Caco-2 (cell line): ENCODE measurements around the gene MID2. TPM values are rescaled to one million over a fixed set of nuclear protein-coding genes. Genes with fewer than 3 reads are reported as not detected.

Experiments used
- BruUV-seq: library from RNA; stranded (reverse); fragments of 400-500 nt; replicated peaks from 2 replicates; lab custom pipeline; 2021; lab: Mats Ljungman, UMichigan
- CTCF ChIA-PET: fragments of 300-600 bp; sonication (Branson Sonifier 250); formaldehyde crosslinking; loops from one replicate; lab custom pipeline; 2022; ENCODE audit warnings: antibody characterized with exemption; lab: Charles Lee
- POLR2A ChIA-PET: fragments of 300-600 bp; sonication (Branson Sonifier 250); formaldehyde crosslinking; loops from one replicate; lab custom pipeline; 2022; ENCODE audit warnings: antibody characterized with exemption; lab: Charles Lee
- DNase-seq, 2 experiments: peaks; one replicate each; pipeline versions ENCODE4 v3.0.0 to v3.0.0-alpha.2; 2020 to 2022
- H3K27me3 ChIP-seq: replicated peaks from 2 replicates; pipeline ENCODE4 v1.6.0; 2011; ENCODE audit warnings: low read length; ENCODE audit not compliant: control insufficient read depth, insufficient read depth
- H3K36me3 ChIP-seq: 2 replicates; pipeline ENCODE4 v1.5.1; 2011; ENCODE audit warnings: low read length; ENCODE audit not compliant: control insufficient read depth, insufficient read depth
- H3K4me1 ChIP-seq: fragments of 250-450 bp; sonication (Bioruptor Pico); 2 replicates; pipeline ENCODE4 v1.5.1; 2020; ENCODE audit warnings: mild to moderate bottlenecking
- H3K4me3 ChIP-seq: 2 replicates; pipeline ENCODE4 v1.5.1; 2011; ENCODE audit warnings: low read depth, mild to moderate bottlenecking, control low read depth, low read length
- H3K9me3 ChIP-seq: fragments of 250-450 bp; sonication (Bioruptor Pico); 2 replicates; pipeline ENCODE4 v1.5.1; 2020; ENCODE audit warnings: mild to moderate bottlenecking, moderate library complexity
- H3K27ac Mint-ChIP-seq: one replicate; pipeline ENCODE4 v1.8.0; 2022; ENCODE audit warnings: mixed read lengths; ENCODE audit not compliant: unreplicated experiment
- H3K27me3 Mint-ChIP-seq: one replicate; pipeline ENCODE4 v1.8.0; 2022; ENCODE audit warnings: mixed read lengths; ENCODE audit not compliant: insufficient read depth, unreplicated experiment
- H3K36me3 Mint-ChIP-seq: one replicate; pipeline ENCODE4 v1.8.0; 2022; ENCODE audit warnings: mild to moderate bottlenecking, mixed read lengths; ENCODE audit not compliant: insufficient read depth, unreplicated experiment
- H3K4me1 Mint-ChIP-seq: one replicate; pipeline ENCODE4 v1.8.0; 2022; ENCODE audit warnings: low read depth, mixed read lengths; ENCODE audit not compliant: unreplicated experiment
- H3K4me3 Mint-ChIP-seq: one replicate; pipeline ENCODE4 v1.8.0; 2022; ENCODE audit warnings: mild to moderate bottlenecking, moderate library complexity, mixed read lengths; ENCODE audit not compliant: unreplicated experiment
- H3K9me3 Mint-ChIP-seq: one replicate; pipeline ENCODE4 v1.8.0; 2022; ENCODE audit warnings: mixed read lengths; ENCODE audit not compliant: unreplicated experiment
- CTCF ChIP-seq, 2 experiments: fragments of 200-600 bp in 1 of 2; IDR thresholded peaks; 1 replicate in 1 of 2; 2 replicates in 1 of 2; pipeline versions ENCODE4 v1.5.1 to v1.8.0; 2011 to 2022; ENCODE audit warnings: antibody characterized with exemption in 1 of 2, control low read depth in 1 of 2, inconsistent platforms in 1 of 2, low read depth in 1 of 2, low read length in 1 of 2, mild to moderate bottlenecking in 1 of 2, moderate library complexity in 1 of 2; ENCODE audit not compliant: insufficient read depth in 1 of 2, severe bottlenecking in 1 of 2, unreplicated experiment in 1 of 2
- intact Hi-C: fragments of 100-400 bp; cut with micrococcal nuclease; formaldehyde crosslinking; loops from one replicate; pipeline ENCODE4 v1.10.0; 2022; ENCODE audit not compliant: unreplicated experiment
- total RNA-seq: library from RNA; stranded (reverse); gene quantifications from 2 replicates; pipeline ENCODE4 v1.2.3, GENCODE V29; 2022

Gene MID2
- total RNA-seq, 1 experiment from 2014 or later: 1.9 TPM

- no TSS peak for BruUV-seq
- H3K27ac Mint-ChIP-seq: no peak overlapping the region
- H3K27me3 Mint-ChIP-seq: peaks cover 11% of the 10 kb centered on the region
- H3K4me1 ChIP-seq: no peaks in the 10 kb centered on the region
- peaks cover 9% of the 10 kb centered on the region for H3K9me3 Mint-ChIP-seq
- no peak for TF ChIP-seq CTCF (IDR thresholded peaks at IDR 0.05; ENCODE audit: insufficient read depth in 1 of 2, low read depth in 1 of 2, low read length in 1 of 2, severe bottlenecking in 1 of 2, unreplicated experiment in 1 of 2)
- POLR2A ChIA-PET: no interaction called here
- no peak overlapping the region for H3K4me3 ChIP-seq
- H3K4me1 Mint-ChIP-seq: peaks cover 6% of the 10 kb centered on the region
- no peaks in the 10 kb centered on the region for H3K27me3 ChIP-seq
- no peaks in the 10 kb centered on the region for H3K36me3 ChIP-seq
- CTCF ChIA-PET: no interaction called here
- no peak for DNase-seq
- intact Hi-C loops: no loop called here
- H3K4me3 Mint-ChIP-seq: no peak overlapping the region
- H3K9me3 ChIP-seq: no peaks in the 10 kb centered on the region
- H3K36me3 Mint-ChIP-seq: no peaks in the 10 kb centered on the region
These were observed 2.6 kb upstream of the MID2 start for GRCh38 chrX:107823042-107823441.

DNA sequence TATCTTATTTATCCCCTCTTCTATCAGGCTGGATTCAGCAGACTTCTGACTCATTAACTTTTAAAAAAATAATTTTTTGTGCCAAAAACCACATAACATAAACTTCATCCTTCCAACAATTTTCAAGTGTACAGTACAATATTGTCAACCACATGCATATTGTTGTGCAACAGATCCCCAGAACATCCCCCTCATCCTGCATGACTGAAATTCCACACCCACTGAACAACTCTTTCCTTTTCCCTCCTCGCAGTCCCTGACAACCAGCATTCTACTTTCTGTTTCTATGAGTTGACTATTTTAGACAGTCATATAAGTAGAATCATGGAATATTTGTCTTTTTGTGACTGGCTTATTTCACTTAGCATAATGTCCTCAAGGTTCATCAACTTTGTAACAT, 2.2 kb upstream of the MID2 start:
- intact Hi-C loops: no loop called here
- no peaks in the 10 kb centered on the region for H3K4me1 ChIP-seq
- no peak overlapping the region for H3K4me3 ChIP-seq
- DNase-seq: no peak
- no peaks in the 10 kb centered on the region for H3K27me3 ChIP-seq
- no peaks in the 10 kb centered on the region for H3K36me3 ChIP-seq
- TF ChIP-seq CTCF (IDR thresholded peaks at IDR 0.05; ENCODE audit: insufficient read depth in 1 of 2, low read depth in 1 of 2, low read length in 1 of 2, severe bottlenecking in 1 of 2, unreplicated experiment in 1 of 2): no peak
- no peaks in the 10 kb centered on the region for H3K9me3 ChIP-seq
- Mint-ChIP-seq H3K27me3 (peaks cover 12% of the 10 kb centered on the region), H3K9me3 (peaks cover 9% of the 10 kb centered on the region), H3K4me1 (peaks cover 6% of the 10 kb centered on the region), H3K4me3 (no peak overlapping the region), H3K36me3 (no peaks in the 10 kb centered on the region), H3K27ac (no peak overlapping the region)
- CTCF ChIA-PET: no interaction called here
- POLR2A ChIA-PET: no interaction called here
- no TSS peak for BruUV-seq

DNA sequence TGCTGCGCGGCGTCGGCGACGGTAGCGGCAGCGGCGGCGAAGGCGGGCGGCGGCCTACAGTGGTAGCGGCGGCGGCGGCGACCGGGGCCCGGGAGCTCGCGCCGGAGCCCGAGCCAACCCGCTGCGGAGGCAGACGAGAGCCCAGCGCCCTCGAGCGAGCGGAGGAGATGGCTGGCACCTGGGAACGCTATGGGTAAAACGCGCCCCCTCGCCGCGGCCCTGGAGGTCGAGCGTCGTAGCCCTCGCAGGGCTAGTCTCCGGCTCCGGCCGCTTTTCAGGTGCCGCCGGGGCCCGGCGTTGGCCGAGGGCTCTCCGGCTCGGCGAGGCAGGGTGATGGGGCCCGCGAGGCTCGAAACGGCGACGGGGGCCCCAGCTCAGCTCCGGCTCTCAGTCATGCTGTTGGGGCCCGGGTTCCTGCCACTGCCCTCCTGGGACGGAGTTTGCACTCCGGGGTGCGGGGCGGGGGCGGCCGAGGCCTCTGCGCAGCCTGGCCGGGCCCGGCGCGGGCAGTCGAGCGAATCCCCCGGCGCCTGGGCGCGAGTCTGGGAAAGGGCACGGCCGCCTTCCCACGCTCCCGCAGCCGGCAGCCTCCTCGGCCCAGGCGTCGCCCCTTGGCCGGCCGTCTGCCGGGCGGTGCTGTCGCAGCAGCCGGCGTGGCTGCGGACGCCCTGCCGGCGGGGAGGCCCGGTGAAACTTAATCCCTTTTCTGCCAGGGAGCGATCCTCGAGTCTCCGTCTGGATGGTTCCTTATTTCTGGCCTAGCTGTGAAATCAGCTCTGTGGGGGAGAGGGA, 768 bp downstream of the MID2 start:
- intact Hi-C loops: no loop called here
- H3K4me1 Mint-ChIP-seq: peaks cover 6% of the 10 kb centered on the region
- peak in 1 of 2 experiments; percentile 34 for DNase-seq

More for the DNA sequence above, 768 bp downstream of the MID2 start:
- no peaks in the 10 kb centered on the region for H3K4me1 ChIP-seq
- no peaks in the 10 kb centered on the region for H3K36me3 ChIP-seq
- no peak overlapping the region for H3K27ac Mint-ChIP-seq
- BruUV-seq: no TSS peak
- no peaks in the 10 kb centered on the region for H3K27me3 ChIP-seq
- H3K27me3 Mint-ChIP-seq: peaks cover 14% of the 10 kb centered on the region
- H3K36me3 Mint-ChIP-seq: no peaks in the 10 kb centered on the region
- no peaks in the 10 kb centered on the region for H3K9me3 Mint-ChIP-seq
- CTCF ChIA-PET: no interaction called here
- H3K4me3 Mint-ChIP-seq: peak overlapping the region; percentile 72
- peak overlapping the region; percentile 50 for H3K4me3 ChIP-seq
- POLR2A ChIA-PET: no interaction called here
- TF ChIP-seq CTCF (IDR thresholded peaks at IDR 0.05; ENCODE audit: insufficient read depth in 1 of 2, low read depth in 1 of 2, low read length in 1 of 2, severe bottlenecking in 1 of 2, unreplicated experiment in 1 of 2): no peak
- H3K9me3 ChIP-seq: no peaks in the 10 kb centered on the region
